PC-3 (cell line): ENCODE data around the gene PHF19. TPM values are rescaled to one million over a fixed set of nuclear protein-coding genes. Genes with fewer than 3 reads are reported as not detected.

Source experiments
- ATAC-seq: fragments of 200-7000 bp; cut with Tn5 transposase; 2 replicates; pipeline ENCODE4 v1.9.1; 2020; ENCODE audit warnings: mild to moderate bottlenecking, moderate library complexity
- Bru-seq: library from RNA; stranded (reverse); fragments of 400-500 nt; gene quantifications from one replicate; lab custom pipeline; 2021; lab: Mats Ljungman, UMichigan
- BruChase-seq, 2 experiments: library from RNA; stranded (reverse); fragments of 400-500 nt; gene quantifications; one replicate each; lab custom pipeline; 2021; lab: Mats Ljungman, UMichigan
- BruUV-seq: library from RNA; stranded (reverse); fragments of 400-500 nt; replicated peaks from 2 replicates; lab custom pipeline; 2021; lab: Mats Ljungman, UMichigan
- CTCF ChIA-PET: fragments of 300-600 bp; sonication (Branson Sonifier 250); formaldehyde crosslinking; loops from one replicate; lab custom pipeline; 2022; ENCODE audit warnings: antibody characterized with exemption; lab: Charles Lee
- POLR2A ChIA-PET: fragments of 300-600 bp; sonication (Branson Sonifier 250); formaldehyde crosslinking; loops from one replicate; lab custom pipeline; 2022; ENCODE audit warnings: antibody characterized with exemption; ENCODE audit not compliant: unreplicated experiment; lab: Charles Lee
- DNase-seq: peaks from one replicate; pipeline ENCODE4 v3.0.0-alpha.2; 2015
- H2AFZ ChIP-seq: fragments of 300-600 bp; sonication (generic); 2 replicates; pipeline ENCODE4 v1.6.0; 2016; ENCODE audit warnings: antibody characterized with exemption, low read length
- H3F3A ChIP-seq: fragments of 300-600 bp; sonication (generic); one replicate; pipeline ENCODE4 v1.6.0; 2017; ENCODE audit warnings: antibody characterized with exemption, low read length, control low read depth, mild to moderate bottlenecking; ENCODE audit not compliant: unreplicated experiment
- H3K27ac ChIP-seq: fragments of 300-600 bp; sonication (generic); 2 replicates; pipeline ENCODE4 v1.5.1; 2016; ENCODE audit warnings: mild to moderate bottlenecking, low read length
- H3K27me3 ChIP-seq: fragments of 300-600 bp; sonication (generic); 2 replicates; pipeline ENCODE4 v1.6.1; 2016; ENCODE audit warnings: low read length, mixed read lengths
- H3K36me3 ChIP-seq: fragments of 300-600 bp; sonication (generic); 2 replicates; pipeline ENCODE4 v1.6.1; 2016; ENCODE audit warnings: low read depth, mixed run types, low read length, mixed read lengths
- H3K4me1 ChIP-seq: fragments of 300-600 bp; sonication (generic); 2 replicates; pipeline ENCODE4 v1.5.1; 2016; ENCODE audit warnings: low read length; ENCODE audit not compliant: insufficient read depth
- H3K4me2 ChIP-seq: fragments of 300-600 bp; sonication (generic); 2 replicates; pipeline ENCODE4 v1.6.0; 2016; ENCODE audit warnings: low read length
- H3K4me3 ChIP-seq: fragments of 300-600 bp; sonication (generic); 2 replicates; pipeline ENCODE4 v1.5.1; 2016; ENCODE audit warnings: mild to moderate bottlenecking, low read length, mixed read lengths
- H3K79me2 ChIP-seq: fragments of 300-600 bp; sonication (generic); 2 replicates; pipeline ENCODE4 v1.6.1; 2017; ENCODE audit warnings: low read length, mixed read lengths
- H3K9ac ChIP-seq: fragments of 300-600 bp; sonication (generic); 2 replicates; pipeline ENCODE4 v1.6.0; 2016; ENCODE audit warnings: mild to moderate bottlenecking, low read length
- H3K9me2 ChIP-seq: fragments of 300-600 bp; sonication (generic); replicated peaks from 2 replicates; pipeline ENCODE4 v1.6.1; 2016; ENCODE audit warnings: mixed run types, low read length, mixed read lengths
- H3K9me3 ChIP-seq: fragments of 300-600 bp; sonication (generic); 2 replicates; pipeline ENCODE4 v1.6.1; 2016; ENCODE audit warnings: low read length, mixed read lengths
- H4K20me1 ChIP-seq: fragments of 300-600 bp; sonication (generic); 2 replicates; pipeline ENCODE4 v1.6.1; 2016; ENCODE audit warnings: low read length, mixed read lengths
- CTCF ChIP-seq: fragments of 300-600 bp; sonication (generic); conservative IDR thresholded peaks from 2 replicates; pipeline ENCODE4 v1.5.1; 2017; ENCODE audit warnings: antibody characterized with exemption, low read depth, mild to moderate bottlenecking, low read length
- EZH2 ChIP-seq: fragments of 300-600 bp; sonication (generic); IDR thresholded peaks from one replicate; pipeline ENCODE4 v1.6.1; 2017; ENCODE audit warnings: antibody characterized with exemption, mild to moderate bottlenecking, low read length; ENCODE audit not compliant: unreplicated experiment
- EZH2phosphoT487 ChIP-seq: fragments of 300-600 bp; sonication (generic); IDR thresholded peaks from 2 replicates; pipeline ENCODE4 v1.6.1; 2018; ENCODE audit warnings: mild to moderate bottlenecking, antibody characterized with exemption, low read length, borderline replicate concordance
- intact Hi-C: fragments of 100-400 bp; cut with micrococcal nuclease; formaldehyde crosslinking; loops from 2 replicates; pipeline ENCODE4 v1.9.0; 2023
- long read RNA-seq: library from polyadenylated mRNA; unstranded; transcript quantifications from one replicate; pipeline ENCODE4 v2.0.0, GENCODE V29; 2021; ENCODE audit not compliant: unreplicated experiment
- total RNA-seq: library from RNA; depleted of rRNA; stranded (reverse); fragments of >200 nt; gene quantifications from 2 replicates; pipeline ENCODE4 v1.2.3, GENCODE V29; 2014; rRNA removed

PHF19 gene
- 101 and 104 TPM in 2 replicates for total RNA-seq
- percentile 64 among the genes with signal in this experiment for Bru-seq, nascent RNA
- percentile 61 among the genes with signal in this experiment for BruChase-seq, experiment 1, labeled RNA remaining after a 6-hour chase
- percentile 48 among the genes with signal in this experiment for BruChase-seq, experiment 2, labeled RNA remaining after a 2-hour chase
- long read RNA-seq, transcript PHF19-201 (5 exons, 836 nt): major isoform, 12 of 36 reads
- long read RNA-seq, partial matches to known transcripts: 6 of 36 reads
- long read RNA-seq, other reads (novel, unspliced or antisense): 17 of 36 reads

DNA sequence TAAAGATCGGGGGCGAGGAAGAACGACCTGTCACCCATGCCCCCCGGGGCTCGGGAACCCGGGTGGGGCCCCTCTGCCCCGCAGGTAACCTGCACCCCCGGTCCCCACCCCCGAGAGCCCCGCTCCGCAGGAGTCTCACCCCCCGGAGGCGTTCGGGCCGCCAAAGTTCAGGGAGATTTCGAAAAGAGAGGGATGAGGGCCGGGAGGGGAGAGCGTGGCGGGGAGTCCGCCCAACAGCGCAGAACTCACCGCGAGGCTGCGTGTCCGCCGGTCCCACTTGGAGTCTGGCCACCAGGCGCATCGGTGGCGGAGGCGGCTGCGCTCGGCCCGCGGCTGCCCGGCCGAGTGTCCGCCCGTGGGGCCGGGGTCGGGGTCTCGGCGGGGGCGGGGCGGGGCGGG lies at the start of gene PHF19:
Gene PHF19, minus strand, starts transcription at position 347 of the 399 bp plus-strand sequence. CDS start 2,447 bp downstream, outside the sequence.
- Histone ChIP-seq H3K4me3 (peak within 1 kb of the TSS; percentile 81), H3K4me2 (peak within 1 kb of the TSS; percentile 96), H4K20me1 (no peaks in the 10 kb centered on the region), H3K36me3 (peaks cover 13% of the 10 kb centered on the region), H3K27me3 (no peaks in the 10 kb centered on the region), H3K9ac (peak within 1 kb of the TSS; percentile 97), H3K9me3 (no peaks in the 10 kb centered on the region), H2AFZ (peak within 1 kb of the TSS; percentile 79), H3F3A (no peaks in the 10 kb centered on the region), H3K4me1 (peaks cover 47% of the 10 kb centered on the region), H3K9me2 (no peaks in the 10 kb centered on the region), H3K79me2 (peaks cover 30% of the 10 kb centered on the region), H3K27ac (peak within 1 kb of the TSS; percentile 99)
- ATAC-seq (peak; percentile 15), DNase-seq (no peak)
- BruUV-seq: no TSS peak
- CTCF ChIA-PET: no interaction called here
- POLR2A ChIA-PET: interaction anchor here (0.7 kb wide), 1 partner anchor 166 kb away, joined by 7 read pairs; no protein-coding TSS in a partner anchor
- intact Hi-C loops: loop anchor here (2.0 kb wide), 1 partner anchor 60 kb away; no protein-coding TSS in a partner anchor
- no peak for TF ChIP-seq EZH2
- no peak for TF ChIP-seq EZH2phosphoT487
- TF ChIP-seq CTCF: no peak

GRCh38 chr9:120926397-120926928 lies 49.5 kb upstream of the PHF19 start, which contains the start of gene TRAF1:
TRAF1 (minus strand) TSS chr9:120926796; CDS start chr9:120926075, 721 bp downstream.
- no peak within 1 kb of the TSS for H2AFZ ChIP-seq
- H4K20me1 ChIP-seq: no peaks in the 10 kb centered on the region
- BruUV-seq: no TSS peak
- H3K9me2 ChIP-seq: no peaks in the 10 kb centered on the region
- DNase-seq: no peak
- POLR2A ChIA-PET: no interaction called here
- H3K9ac ChIP-seq: no peak within 1 kb of the TSS
- no peaks in the 10 kb centered on the region for H3K27me3 ChIP-seq
- no peaks in the 10 kb centered on the region for H3K79me2 ChIP-seq
- H3K27ac ChIP-seq: no peak within 1 kb of the TSS
- peaks cover 6% of the 10 kb centered on the region; the same call in 1 of the 2 replicates for H3K4me1 ChIP-seq
- H3K36me3 ChIP-seq: no peaks in the 10 kb centered on the region
- intact Hi-C loops: no loop called here
- H3F3A ChIP-seq: no peaks in the 10 kb centered on the region
- CTCF ChIA-PET: no interaction called here
- no peaks in the 10 kb centered on the region for H3K9me3 ChIP-seq
- ATAC-seq: peak; percentile 10; the same call in 1 of the 2 replicates
- H3K4me2 ChIP-seq: no peak within 1 kb of the TSS
- TF ChIP-seq EZH2 (no peak), CTCF (no peak)
- no peak within 1 kb of the TSS for H3K4me3 ChIP-seq
